HG02970 (cell line): ENCODE data around the gene HLA-G.
"Not testable (repeated sequence)": the region's sequence is repeated elsewhere in the genome, so short reads cannot be mapped to it uniquely, and the experiment has no call there.

Experiments used
- ATAC-seq: cut with Tn5 transposase; IDR thresholded peaks from one replicate; pipeline ENCODE4 v1.9.1; 2021; ENCODE audit warnings: mild to moderate bottlenecking, moderate library complexity, moderate number of reproducible peaks; ENCODE audit not compliant: unreplicated experiment, low FRiP score

The HLA-G gene

DNA sequence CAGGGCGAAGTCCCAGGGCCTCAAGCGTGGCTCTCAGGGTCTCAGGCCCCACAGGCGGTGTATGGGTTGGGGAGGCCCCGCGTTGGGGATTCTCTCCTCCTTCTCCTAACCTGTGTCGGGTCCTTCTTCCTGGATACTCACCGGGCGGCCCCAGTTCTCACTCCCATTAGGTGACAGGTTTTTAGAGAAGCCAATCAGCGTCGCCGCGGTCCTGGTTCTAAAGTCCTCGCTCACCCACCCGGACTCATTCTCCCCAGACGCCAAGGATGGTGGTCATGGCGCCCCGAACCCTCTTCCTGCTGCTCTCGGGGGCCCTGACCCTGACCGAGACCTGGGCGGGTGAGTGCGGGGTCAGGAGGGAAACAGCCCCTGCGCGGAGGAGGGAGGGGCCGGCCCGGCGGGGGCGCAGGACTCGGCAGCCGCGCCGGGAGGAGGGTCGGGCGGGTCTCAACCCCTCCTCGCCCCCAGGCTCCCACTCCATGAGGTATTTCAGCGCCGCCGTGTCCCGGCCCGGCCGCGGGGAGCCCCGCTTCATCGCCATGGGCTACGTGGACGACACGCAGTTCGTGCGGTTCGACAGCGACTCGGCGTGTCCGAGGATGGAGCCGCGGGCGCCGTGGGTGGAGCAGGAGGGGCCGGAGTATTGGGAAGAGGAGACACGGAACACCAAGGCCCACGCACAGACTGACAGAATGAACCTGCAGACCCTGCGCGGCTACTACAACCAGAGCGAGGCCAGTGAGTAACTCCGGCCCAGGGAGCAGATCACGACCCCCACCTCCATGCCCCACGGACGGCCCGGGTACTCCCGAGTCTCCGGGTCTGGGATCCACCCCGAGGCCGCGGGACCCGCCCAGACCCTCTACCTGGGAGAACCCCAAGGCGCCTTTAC is at the start of gene HLA-G:
Gene HLA-G (plus strand): TSS at position 247 of the 892 bp plus-strand sequence. CDS start 20 bp downstream, at position 267.
- ATAC-seq, result no peak

DNA sequence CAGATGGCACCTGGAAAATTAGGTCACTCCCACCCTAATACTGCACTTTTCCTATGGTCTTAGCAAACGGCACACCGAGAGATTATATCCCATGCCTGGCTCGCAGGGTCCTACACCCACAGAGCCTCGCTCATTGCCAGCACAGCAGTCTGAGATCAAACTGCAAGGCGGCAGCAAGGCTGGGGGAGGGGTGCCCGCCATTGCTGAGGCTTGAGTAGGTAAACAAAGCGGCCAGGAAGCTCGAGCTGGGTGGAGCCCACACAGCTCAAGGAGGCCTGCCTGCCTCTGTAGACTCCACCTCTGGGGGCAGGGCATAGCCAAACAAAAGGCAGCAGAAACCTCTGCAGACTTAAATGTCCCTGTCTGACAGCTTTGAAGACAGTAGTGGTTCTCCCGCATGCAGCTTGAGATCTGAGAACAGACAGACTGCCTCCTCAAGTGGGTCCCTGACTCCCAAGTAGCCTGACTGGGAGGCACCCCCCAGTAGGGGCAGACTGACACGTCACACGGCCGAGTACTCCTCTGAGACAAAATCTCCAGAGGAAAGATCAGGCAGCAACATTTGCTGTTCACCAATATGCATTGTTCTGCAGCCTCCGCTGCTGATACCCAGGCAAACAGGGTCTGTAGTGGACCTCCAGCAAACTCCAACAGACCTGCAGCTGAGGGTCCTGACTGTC is 47.5 kb upstream of the HLA-G start:
- not testable (repeated sequence) for ATAC-seq

- no peak for ATAC-seq
Measured at GRCh38 chr6:29789176-29789575, 38.4 kb upstream of the HLA-G start.

GRCh38 chr6:29790626-29791025 is 37.0 kb upstream of the HLA-G start:
- ATAC-seq, result no peak

- ATAC-seq, result no peak
Measured at GRCh38 chr6:29791162-29791561, 36.5 kb upstream of the HLA-G start.

GRCh38 chr6:29791786-29792122 is 35.9 kb upstream of the HLA-G start:
- no peak for ATAC-seq

DNA sequence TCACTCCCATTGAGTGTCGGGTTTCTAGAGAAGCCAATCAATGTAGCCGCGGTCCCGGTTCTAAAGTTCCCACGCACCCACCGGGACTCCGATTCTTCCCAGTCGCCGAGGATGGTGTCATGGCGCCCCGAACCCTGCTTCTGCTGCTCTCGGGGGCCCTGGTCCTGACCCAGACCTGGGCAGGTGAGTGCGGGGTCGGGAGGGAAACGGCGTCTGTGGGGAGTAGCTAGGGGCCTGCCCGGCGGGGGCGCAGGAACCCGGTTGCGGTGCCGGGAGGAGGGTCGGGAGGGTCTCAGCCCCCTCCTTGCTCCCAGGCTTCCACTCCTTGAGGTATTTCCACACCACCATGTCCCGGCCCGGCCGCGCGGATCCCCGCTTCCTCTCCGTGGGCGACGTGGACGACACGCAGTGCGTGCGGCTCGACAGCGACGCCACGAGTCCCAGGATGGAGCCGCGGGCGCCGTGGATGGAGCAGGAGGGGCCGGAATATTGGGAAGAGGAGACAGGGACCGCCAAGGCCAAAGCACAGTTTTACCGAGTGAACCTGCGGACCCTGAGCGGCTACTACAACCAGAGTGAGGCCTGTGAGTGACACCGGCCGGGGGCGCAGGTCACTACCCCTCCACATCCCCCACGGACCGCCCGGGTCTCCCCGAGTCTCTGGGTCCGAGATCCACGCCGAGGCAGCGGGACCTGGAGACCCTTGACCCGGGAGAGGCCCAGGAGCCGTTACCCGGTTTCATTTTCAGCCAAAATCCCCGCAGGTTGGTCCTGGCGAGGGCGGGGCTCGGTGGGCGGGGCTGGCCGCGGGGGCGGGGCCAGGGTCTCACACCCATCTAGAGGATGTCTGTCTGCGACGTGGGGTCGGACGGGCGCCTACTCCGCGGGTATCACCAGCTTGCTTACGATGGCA is 35.2 kb upstream of the HLA-G start:
- no peak for ATAC-seq

GRCh38 chr6:29793036-29793356 is 34.6 kb upstream of the HLA-G start:
- no peak for ATAC-seq

DNA sequence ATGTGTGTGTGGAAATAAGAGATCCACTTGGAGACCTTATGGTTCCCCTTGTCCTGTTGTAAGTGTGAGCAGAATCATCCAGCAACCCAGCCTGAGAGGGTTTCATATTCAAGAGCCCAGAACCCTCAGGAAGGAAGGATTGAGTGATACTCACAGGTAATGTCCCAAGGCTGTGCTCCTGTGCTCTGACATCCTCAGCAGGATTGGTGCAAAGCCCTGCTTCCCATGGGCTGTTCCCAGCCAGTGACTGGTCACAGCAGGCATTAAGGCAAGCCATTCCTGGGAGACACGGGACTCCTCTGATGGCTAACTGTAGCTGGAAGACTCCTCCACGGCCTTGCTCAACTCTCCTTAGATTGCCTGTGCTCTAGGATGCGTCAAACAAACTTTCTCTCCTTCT is 33.8 kb upstream of the HLA-G start:
- ATAC-seq, result no peak

DNA sequence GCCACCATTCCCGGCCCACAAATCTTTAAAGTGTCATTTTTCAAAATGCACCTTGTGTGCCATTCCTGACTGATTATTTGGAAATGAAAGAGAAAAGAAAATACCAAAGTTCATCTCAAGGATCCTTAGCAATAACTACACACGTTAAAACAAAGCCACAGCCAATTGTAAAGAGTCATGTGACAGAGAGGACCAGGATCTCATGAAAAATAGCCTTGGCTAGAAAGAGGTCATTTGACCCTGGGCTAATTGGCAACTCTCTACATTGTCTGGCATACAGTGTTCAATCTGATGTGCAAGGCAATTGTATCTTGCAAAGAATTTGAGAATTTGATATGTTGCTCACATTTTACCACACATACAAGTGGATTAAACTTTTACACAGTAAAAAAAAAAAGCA is 31.6 kb upstream of the HLA-G start:
- ATAC-seq, result no peak

DNA sequence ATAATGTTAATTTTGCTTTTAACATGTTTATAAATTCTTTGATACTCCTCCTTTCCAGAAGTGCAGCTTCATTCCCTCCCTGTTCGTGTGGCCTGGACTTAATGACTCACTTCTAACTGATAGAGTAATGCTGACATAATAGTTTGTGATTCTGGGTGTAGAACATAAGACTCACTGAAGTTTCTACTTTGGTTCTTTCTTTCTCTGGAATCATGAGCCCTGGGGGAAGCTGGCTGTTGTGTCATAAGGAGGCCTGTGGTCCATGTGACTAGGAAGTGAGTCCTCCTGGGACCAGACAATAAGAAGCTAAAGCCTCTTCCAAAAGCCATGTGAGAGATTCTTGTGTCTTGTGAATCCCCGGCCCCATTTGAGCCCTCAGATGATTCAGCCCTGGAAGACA is 30.5 kb upstream of the HLA-G start:
- ATAC-seq, result no peak

GRCh38 chr6:29797966-29798365 is 29.7 kb upstream of the HLA-G start:
- no peak for ATAC-seq

DNA sequence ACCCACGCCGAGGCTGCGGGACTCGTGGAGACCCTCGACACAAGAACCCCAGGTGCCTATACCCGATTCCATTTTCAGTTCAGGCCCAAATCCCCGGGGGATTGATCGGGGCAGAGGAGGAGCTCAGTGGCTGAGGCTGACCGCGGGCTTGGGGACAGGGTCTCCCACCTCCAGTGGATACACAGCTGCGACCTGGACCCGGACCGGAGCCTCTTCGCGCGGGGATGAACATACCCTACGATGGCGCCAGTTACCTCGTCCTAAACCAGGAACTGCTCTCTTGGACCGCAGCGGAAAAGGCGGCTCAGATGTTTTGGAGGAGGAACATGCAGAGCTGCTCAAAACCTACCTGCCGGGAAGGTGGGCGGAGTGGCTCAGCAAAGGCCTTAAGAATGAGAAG is 27.4 kb upstream of the HLA-G start:
- ATAC-seq, result no peak

- ATAC-seq, result no peak
Measured at GRCh38 chr6:29806387-29806786, 21.2 kb upstream of the HLA-G start.

DNA sequence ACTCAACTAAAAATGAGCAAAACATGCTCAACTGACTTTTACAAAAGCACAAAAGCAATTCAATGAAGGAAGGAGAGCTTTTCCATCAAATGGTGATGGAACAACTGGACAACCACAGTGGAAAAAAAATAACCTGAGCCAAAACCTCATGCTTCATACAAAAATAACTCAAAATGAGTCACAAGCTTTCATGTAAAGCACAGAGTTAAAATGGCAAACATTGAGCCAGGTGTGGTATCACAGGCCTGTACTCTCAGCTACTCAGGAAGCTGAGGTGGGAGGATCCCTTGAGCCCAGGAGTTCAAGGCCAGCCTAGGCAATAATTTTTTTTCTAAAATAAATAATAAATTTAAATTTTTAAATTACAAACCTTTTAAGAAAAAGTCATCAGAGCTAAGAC is 18.4 kb upstream of the HLA-G start:
- ATAC-seq, result no peak

DNA sequence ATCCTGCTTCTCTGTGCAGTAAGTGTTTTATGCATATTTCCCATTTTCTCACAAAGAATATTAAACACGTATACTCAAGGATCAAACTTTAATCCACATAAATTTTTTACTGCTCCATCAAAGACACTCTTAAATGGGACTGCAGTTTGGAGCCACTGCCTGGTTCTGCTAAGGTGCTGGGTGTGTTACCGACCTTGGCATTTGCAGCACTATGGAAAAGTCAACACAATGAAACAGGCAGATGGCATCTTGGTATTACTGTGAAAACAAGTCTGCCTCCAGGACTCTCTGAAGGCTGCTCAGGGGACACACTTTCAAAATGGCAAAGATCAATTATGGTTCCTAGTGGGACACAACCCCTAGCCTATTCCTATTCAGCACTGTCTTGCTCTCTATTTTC is 17.3 kb upstream of the HLA-G start:
- ATAC-seq, result no peak

- ATAC-seq, result no peak
Measured at GRCh38 chr6:29811377-29811776, 16.2 kb upstream of the HLA-G start.

GRCh38 chr6:29813066-29813465 is 14.6 kb upstream of the HLA-G start:
- ATAC-seq, result no peak

GRCh38 chr6:29813809-29814208 is 13.8 kb upstream of the HLA-G start:
- ATAC-seq, result no peak

GRCh38 chr6:29814379-29815117 is 13.1 kb upstream of the HLA-G start:
- no peak for ATAC-seq
